Right lobe of liver (tissue), 4 donors: Measurements from ENCODE around the gene TCAIM.

Experiments used
- CTCF ChIP-seq, 4 donors: fragments of 200-600 bp in 3 of 4; fragments of 450-650 bp in 1 of 4; IDR thresholded peaks; one replicate each; pipeline versions ENCODE4 v1.5.1 to v1.8.0; 2016 to 2022; ENCODE audit warnings: antibody characterized with exemption in 4 of 4, mild to moderate bottlenecking in 2 of 4
- POLR2A ChIP-seq: fragments of 450-650 bp; IDR thresholded peaks from one replicate; pipeline ENCODE4 v1.6.1; 2017; ENCODE audit warnings: antibody characterized with exemption, mild to moderate bottlenecking
- donor health status: DM: no; HTN: no; CAD: no.
- donor health status: DM: no; HTN: no; CAD: no.
- donor health status: DM: no; HTN: yes; CAD: no.

GRCh38 chr3:44416031-44417030 lies 77.8 kb downstream of the TCAIM start:
- TF ChIP-seq CTCF (IDR thresholded peaks at IDR 0.05), result no peak
- no peak for TF ChIP-seq POLR2A
